B cell (primary cell): Measurements from ENCODE around the gene ZNF19. TPM values are rescaled to one million over a fixed set of nuclear protein-coding genes. Genes with fewer than 3 reads are reported as not detected.

Experiments used
- ATAC-seq: fragments of 200-7000 bp; cut with Tn5 transposase; one replicate; pipeline ENCODE4 v1.10.0; 2021; ENCODE audit warnings: low read depth, mild to moderate bottlenecking, moderate number of reproducible peaks, moderate library complexity
- CTCF ChIA-PET: fragments of 350-600 bp; sonication (Branson Sonifier 250); formaldehyde crosslinking; loops from one replicate; lab custom pipeline; 2021; ENCODE audit warnings: antibody characterized with exemption, inconsistent platforms; lab: Charles Lee
- POLR2A ChIA-PET: fragments of 350-600 bp; sonication (Branson Sonifier 250); formaldehyde crosslinking; loops from one replicate; lab custom pipeline; 2021; ENCODE audit warnings: antibody characterized with exemption; lab: Charles Lee
- DNase-seq: peaks from one replicate; pipeline ENCODE4 v3.0.0; 2013
- H2AFZ ChIP-seq: 2 replicates; pipeline ENCODE4 v1.6.1; 2012; ENCODE audit warnings: mild to moderate bottlenecking, low read depth, low read length; ENCODE audit not compliant: insufficient read depth, poor library complexity, severe bottlenecking
- H3K27ac ChIP-seq, 2 donors: 1 replicate in 1 of 2; 2 replicates in 1 of 2; pipeline ENCODE4 v1.5.1; 2012 to 2013; ENCODE audit warnings: low read length in 2 of 2, mild to moderate bottlenecking in 2 of 2, moderate library complexity in 1 of 2
- H3K27me3 ChIP-seq, 4 experiments: fragments of 200-600 bp in 1 of 4; sonication (generic) in 1 of 4; replicated peaks in 1 of 4; 1 replicate in 2 of 4; 2 replicates in 2 of 4; pipeline versions ENCODE4 v1.6.1 to v1.7.0; 2013 to 2016; ENCODE audit warnings: low read length in 3 of 4, mild to moderate bottlenecking in 2 of 4, mixed read lengths in 1 of 4, moderate library complexity in 1 of 4; ENCODE audit not compliant: insufficient read depth in 4 of 4, control insufficient read depth in 3 of 4; ENCODE audit errors: control extremely low read depth in 1 of 4
- H3K36me3 ChIP-seq, 2 experiments: replicated peaks in 1 of 2; 1 replicate in 1 of 2; 2 replicates in 1 of 2; pipeline versions ENCODE4 v1.6.1 to v1.7.1; 2013; ENCODE audit warnings: low read length in 1 of 2; ENCODE audit not compliant: insufficient read depth in 2 of 2, control insufficient read depth in 1 of 2; ENCODE audit errors: control extremely low read depth in 1 of 2, extremely low read depth in 1 of 2
- H3K4me1 ChIP-seq, 2 donors: fragments of 200-600 bp in 1 of 2; sonication (generic) in 1 of 2; 1 replicate in 1 of 2; 2 replicates in 1 of 2; pipeline versions ENCODE4 v1.5.1 to v1.6.1; 2013 to 2017; ENCODE audit warnings: low read length in 2 of 2; ENCODE audit not compliant: control insufficient read depth in 2 of 2, insufficient read depth in 2 of 2
- H3K4me2 ChIP-seq: replicated peaks from 2 replicates; pipeline ENCODE3; 2012; ENCODE audit warnings: mild to moderate bottlenecking, low read depth, low read length; ENCODE audit not compliant: poor library complexity, severe bottlenecking
- H3K4me3 ChIP-seq, 5 experiments: fragments of 200-600 bp in 1 of 5; sonication (generic) in 1 of 5; 1 replicate in 3 of 5; 2 replicates in 2 of 5; pipeline versions ENCODE4 v1.5.1 to v1.7.0; 2011 to 2016; ENCODE audit warnings: low read length in 4 of 5, mild to moderate bottlenecking in 4 of 5, low read depth in 2 of 5, control low read depth in 1 of 5, moderate library complexity in 1 of 5; ENCODE audit not compliant: insufficient read depth in 1 of 5; ENCODE audit errors: control extremely low read depth in 1 of 5, extremely low read depth in 1 of 5
- H3K79me2 ChIP-seq: fragments of 200-600 bp; sonication (generic); one replicate; pipeline ENCODE4 v1.6.0; 2016; ENCODE audit warnings: low read length; ENCODE audit not compliant: control insufficient read depth, insufficient read depth
- H3K9ac ChIP-seq: fragments of 200-600 bp; sonication (generic); 2 replicates; pipeline ENCODE4 v1.6.1; 2017; ENCODE audit warnings: mild to moderate bottlenecking, low read length, moderate library complexity
- H3K9me3 ChIP-seq, 3 donors: one replicate each; pipeline versions ENCODE4 v1.6.1 to v1.7.1; 2013; ENCODE audit warnings: low read length in 2 of 3; ENCODE audit not compliant: control insufficient read depth in 2 of 3, insufficient read depth in 1 of 3; ENCODE audit errors: control extremely low read depth in 1 of 3
- H4K20me1 ChIP-seq: 2 replicates; pipeline ENCODE4 v1.6.0; 2012; ENCODE audit warnings: mild to moderate bottlenecking, low read length; ENCODE audit not compliant: insufficient read depth, control insufficient read depth, poor library complexity, severe bottlenecking
- H3K27ac Mint-ChIP-seq: one replicate; pipeline ENCODE4 v1.8.0; 2021; ENCODE audit warnings: mixed read lengths
- H3K27me3 Mint-ChIP-seq: one replicate; pipeline ENCODE4 v1.8.0; 2021; ENCODE audit warnings: mixed read lengths
- H3K4me1 Mint-ChIP-seq: one replicate; pipeline ENCODE4 v1.8.0; 2021; ENCODE audit warnings: mixed read lengths
- H3K4me3 Mint-ChIP-seq: one replicate; pipeline ENCODE4 v1.8.0; 2021; ENCODE audit warnings: mixed read lengths
- H3K9me3 Mint-ChIP-seq: one replicate; pipeline ENCODE4 v1.8.0; 2022; ENCODE audit warnings: mixed read lengths; ENCODE audit not compliant: insufficient read depth
- CTCF ChIP-seq: fragments of 200-600 bp; IDR thresholded peaks from one replicate; pipeline ENCODE4 v1.8.0; 2022; ENCODE audit warnings: antibody characterized with exemption, mild to moderate bottlenecking
- EZH2 ChIP-seq: IDR thresholded peaks from 2 replicates; pipeline ENCODE4 v1.6.1; 2012; ENCODE audit warnings: borderline replicate concordance, low read depth, mild to moderate bottlenecking, moderate library complexity, low read length; ENCODE audit not compliant: insufficient read depth, poor library complexity, severe bottlenecking
- WGBS: methylation state at CpG from one replicate; pipeline ENCODE4 v1.1.5; 2013; ENCODE audit warnings: missing lambda C conversion rate; ENCODE audit not compliant: insufficient coverage; 5-methylcytosine and 5-hydroxymethylcytosine counted together
- intact Hi-C: fragments of 100-400 bp; cut with micrococcal nuclease; formaldehyde crosslinking; loops from one replicate; pipeline ENCODE4 v1.10.0; 2022
- polyA plus RNA-seq: library from polyadenylated mRNA; depleted of rRNA; stranded (reverse); fragments of >200 nt; gene quantifications from 2 replicates; pipeline ENCODE4 v1.2.3, GENCODE V29; 2012
- total RNA-seq, 2 donors: library from RNA; stranded (reverse); fragments of 120-200 nt in 1 of 2; gene quantifications; 1 replicate in 1 of 2; 2 replicates in 1 of 2; pipeline versions ENCODE4 v1.2.3 to v1.2.4, GENCODE V29; 2013 to 2022

The ZNF19 gene
- total and polyA plus RNA-seq, 2 donors (not counting 1 experiment from before 2014, with no cell fraction given), result 2.4 to 12.6 TPM

GRCh38 chr16:71467810-71468209 lies 21.3 kb downstream of the ZNF19 start:
- Histone ChIP-seq H3K4me3 (no peak overlapping the region), H3K27me3 (no peaks in the 10 kb centered on the region), H4K20me1 (no peaks in the 10 kb centered on the region), H3K4me2 (no peak overlapping the region), H3K4me1 (no peaks in the 10 kb centered on the region), H3K36me3 (no peaks in the 10 kb centered on the region), H3K79me2 (no peaks in the 10 kb centered on the region), H2AFZ (no peak overlapping the region), H3K9ac (no peak overlapping the region), H3K9me3 (no peaks in the 10 kb centered on the region), H3K27ac (no peak overlapping the region)
- intact Hi-C loops, result no loop called here
- ChIA-PET CTCF (no interaction called here), POLR2A (no interaction called here)
- Mint-ChIP-seq H3K4me1 (peaks cover 3% of the 10 kb centered on the region), H3K4me3 (no peak overlapping the region), H3K27ac (no peak overlapping the region), H3K27me3 (no peaks in the 10 kb centered on the region), H3K9me3 (peaks cover 2% of the 10 kb centered on the region)
- DNase-seq (peak; percentile 62), ATAC-seq (no peak)
- TF ChIP-seq CTCF (no peak), EZH2 (no peak)
- 6% methylated on average over 2 of the region's 9 CpGs for WGBS

- H3K79me2 ChIP-seq, result peaks cover 27% of the 10 kb centered on the region
- intact Hi-C loops, result no loop called here
- ATAC-seq (no peak), DNase-seq (no peak)
- Mint-ChIP-seq H3K4me3 (no peak overlapping the region), H3K27me3 (no peaks in the 10 kb centered on the region), H3K9me3 (peaks cover 2% of the 10 kb centered on the region), H3K4me1 (peaks cover 30% of the 10 kb centered on the region), H3K27ac (no peak overlapping the region)
- POLR2A ChIA-PET, result interaction anchor here (1.0 kb wide), 1 partner anchor 20 kb away, joined by 4 read pairs; no protein-coding TSS in a partner anchor
- no peak overlapping the region for H3K27ac ChIP-seq
- no peaks in the 10 kb centered on the region for H3K27me3 ChIP-seq
- CTCF ChIA-PET, result interaction anchor here (1.7 to 5.2 kb wide), 4 partner anchors 15 to 146 kb away, joined by 4 to 34 read pairs (median 6); no protein-coding TSS in a partner anchor
- H3K4me2 ChIP-seq, result no peak overlapping the region
- H3K4me3 ChIP-seq, result no peak overlapping the region
- TF ChIP-seq EZH2 (no peak), CTCF (no peak)
- no peak overlapping the region for H2AFZ ChIP-seq
- H3K9ac ChIP-seq, result no peak overlapping the region
- no CpG with 5 or more reads among the region's 1 CpG for WGBS
- no peaks in the 10 kb centered on the region for H4K20me1 ChIP-seq
- peaks cover 0 to 2% (median 0%) of the 10 kb centered on the region in 3 donors for H3K9me3 ChIP-seq
- peaks cover 14 to 16% of the 10 kb centered on the region in 2 donors for H3K4me1 ChIP-seq
- no peaks in the 10 kb centered on the region for H3K36me3 ChIP-seq
Measured at GRCh38 chr16:71464231-71464630, 24.9 kb downstream of the ZNF19 start.
